PC-3 (cell line): ENCODE measurements around the gene DRGX. TPM values are rescaled to one million over a fixed set of nuclear protein-coding genes. Genes with fewer than 3 reads are reported as not detected.

Experiments used
- ATAC-seq: fragments of 200-7000 bp; cut with Tn5 transposase; 2 replicates; pipeline ENCODE4 v1.9.1; 2020; ENCODE audit warnings: mild to moderate bottlenecking, moderate library complexity
- BruUV-seq: library from RNA; stranded (reverse); fragments of 400-500 nt; replicated peaks from 2 replicates; lab custom pipeline; 2021; lab: Mats Ljungman, UMichigan
- CTCF ChIA-PET: fragments of 300-600 bp; sonication (Branson Sonifier 250); formaldehyde crosslinking; loops from one replicate; lab custom pipeline; 2022; ENCODE audit warnings: antibody characterized with exemption; lab: Charles Lee
- POLR2A ChIA-PET: fragments of 300-600 bp; sonication (Branson Sonifier 250); formaldehyde crosslinking; loops from one replicate; lab custom pipeline; 2022; ENCODE audit warnings: antibody characterized with exemption; ENCODE audit not compliant: unreplicated experiment; lab: Charles Lee
- DNase-seq: peaks from one replicate; pipeline ENCODE4 v3.0.0-alpha.2; 2015
- H2AFZ ChIP-seq: fragments of 300-600 bp; sonication (generic); 2 replicates; pipeline ENCODE4 v1.6.0; 2016; ENCODE audit warnings: antibody characterized with exemption, low read length
- H3F3A ChIP-seq: fragments of 300-600 bp; sonication (generic); one replicate; pipeline ENCODE4 v1.6.0; 2017; ENCODE audit warnings: antibody characterized with exemption, low read length, control low read depth, mild to moderate bottlenecking; ENCODE audit not compliant: unreplicated experiment
- H3K27ac ChIP-seq: fragments of 300-600 bp; sonication (generic); 2 replicates; pipeline ENCODE4 v1.5.1; 2016; ENCODE audit warnings: mild to moderate bottlenecking, low read length
- H3K27me3 ChIP-seq: fragments of 300-600 bp; sonication (generic); 2 replicates; pipeline ENCODE4 v1.6.1; 2016; ENCODE audit warnings: low read length, mixed read lengths
- H3K36me3 ChIP-seq: fragments of 300-600 bp; sonication (generic); 2 replicates; pipeline ENCODE4 v1.6.1; 2016; ENCODE audit warnings: low read depth, mixed run types, low read length, mixed read lengths
- H3K4me1 ChIP-seq: fragments of 300-600 bp; sonication (generic); 2 replicates; pipeline ENCODE4 v1.5.1; 2016; ENCODE audit warnings: low read length; ENCODE audit not compliant: insufficient read depth
- H3K4me2 ChIP-seq: fragments of 300-600 bp; sonication (generic); 2 replicates; pipeline ENCODE4 v1.6.0; 2016; ENCODE audit warnings: low read length
- H3K4me3 ChIP-seq: fragments of 300-600 bp; sonication (generic); 2 replicates; pipeline ENCODE4 v1.5.1; 2016; ENCODE audit warnings: mild to moderate bottlenecking, low read length, mixed read lengths
- H3K79me2 ChIP-seq: fragments of 300-600 bp; sonication (generic); 2 replicates; pipeline ENCODE4 v1.6.1; 2017; ENCODE audit warnings: low read length, mixed read lengths
- H3K9ac ChIP-seq: fragments of 300-600 bp; sonication (generic); 2 replicates; pipeline ENCODE4 v1.6.0; 2016; ENCODE audit warnings: mild to moderate bottlenecking, low read length
- H3K9me2 ChIP-seq: fragments of 300-600 bp; sonication (generic); replicated peaks from 2 replicates; pipeline ENCODE4 v1.6.1; 2016; ENCODE audit warnings: mixed run types, low read length, mixed read lengths
- H3K9me3 ChIP-seq: fragments of 300-600 bp; sonication (generic); 2 replicates; pipeline ENCODE4 v1.6.1; 2016; ENCODE audit warnings: low read length, mixed read lengths
- H4K20me1 ChIP-seq: fragments of 300-600 bp; sonication (generic); 2 replicates; pipeline ENCODE4 v1.6.1; 2016; ENCODE audit warnings: low read length, mixed read lengths
- EZH2 ChIP-seq: fragments of 300-600 bp; sonication (generic); IDR thresholded peaks from one replicate; pipeline ENCODE4 v1.6.1; 2017; ENCODE audit warnings: antibody characterized with exemption, mild to moderate bottlenecking, low read length; ENCODE audit not compliant: unreplicated experiment
- EZH2phosphoT487 ChIP-seq: fragments of 300-600 bp; sonication (generic); IDR thresholded peaks from 2 replicates; pipeline ENCODE4 v1.6.1; 2018; ENCODE audit warnings: mild to moderate bottlenecking, antibody characterized with exemption, low read length, borderline replicate concordance
- intact Hi-C: fragments of 100-400 bp; cut with micrococcal nuclease; formaldehyde crosslinking; loops from 2 replicates; pipeline ENCODE4 v1.9.0; 2023
- total RNA-seq: library from RNA; depleted of rRNA; stranded (reverse); fragments of >200 nt; gene quantifications from 2 replicates; pipeline ENCODE4 v1.2.3, GENCODE V29; 2014
- TF ChIP-seq, protein P1 (sequence below): fragments of 300-600 bp; sonication (generic); conservative IDR thresholded peaks from 2 replicates; pipeline ENCODE4 v1.5.1; 2017; ENCODE audit warnings: antibody characterized with exemption, low read depth, mild to moderate bottlenecking, low read length

Gene DRGX
- total RNA-seq, 1 experiment from 2014 or later, result 0.33 TPM

GRCh38 chr10:49407151-49407550 lies 11.3 kb upstream of the DRGX start:
- Histone ChIP-seq H3K4me1 (no peaks in the 10 kb centered on the region), H3F3A (no peaks in the 10 kb centered on the region), H3K9me2 (no peaks in the 10 kb centered on the region), H3K9me3 (no peaks in the 10 kb centered on the region), H3K79me2 (no peaks in the 10 kb centered on the region), H4K20me1 (no peaks in the 10 kb centered on the region), H2AFZ (no peak overlapping the region), H3K9ac (no peak overlapping the region), H3K4me3 (no peak overlapping the region), H3K36me3 (no peaks in the 10 kb centered on the region), H3K4me2 (no peak overlapping the region), H3K27ac (no peak overlapping the region), H3K27me3 (peaks cover 54% of the 10 kb centered on the region)
- DNase-seq (no peak), ATAC-seq (peak; percentile 3)
- TF ChIP-seq EZH2phosphoT487, result no peak
- intact Hi-C loops, result loop anchor here (1.0 to 5.0 kb wide), 3 partner anchors 105 to 750 kb away; no protein-coding TSS in a partner anchor
- POLR2A ChIA-PET, result interaction anchor here (0.5 kb wide), 1 partner anchor 117 kb away, joined by 4 read pairs; no protein-coding TSS in a partner anchor
- CTCF ChIA-PET, result interaction anchor here (0.6 to 2.5 kb wide), 24 partner anchors 12 to 1019 kb away, joined by 3 to 54 read pairs (median 4); partner anchors contain the start of gene ERCC6
- no TSS peak for BruUV-seq

DNA sequence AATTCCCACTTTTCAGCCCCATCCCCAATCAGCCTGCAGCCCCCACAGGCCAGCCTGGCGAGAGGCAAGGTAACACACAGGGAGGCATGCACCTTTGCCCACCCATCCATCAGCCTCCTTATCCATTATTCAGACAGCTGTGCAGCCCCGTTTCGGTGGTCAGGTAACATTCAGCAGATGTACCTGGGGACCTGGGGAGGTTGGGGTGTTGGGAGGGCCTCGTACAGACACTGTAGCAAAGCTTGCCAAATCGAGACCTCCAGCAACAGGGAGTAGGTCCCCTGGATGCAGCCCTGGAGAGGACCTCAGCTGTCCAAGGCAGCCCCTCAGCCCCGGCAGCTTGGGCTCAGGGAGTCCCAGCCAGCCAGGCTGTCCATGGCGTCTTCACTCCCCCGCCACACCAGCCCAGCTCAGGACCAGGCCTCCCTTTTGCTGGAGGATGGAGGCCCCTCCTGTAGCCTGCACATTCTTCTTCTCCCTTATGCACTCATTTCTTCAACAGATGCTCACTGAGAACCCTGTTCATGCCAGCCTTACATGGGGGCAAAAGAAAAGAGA lies 8.5 kb upstream of the DRGX start:
- intact Hi-C loops, result no loop called here

DNA sequence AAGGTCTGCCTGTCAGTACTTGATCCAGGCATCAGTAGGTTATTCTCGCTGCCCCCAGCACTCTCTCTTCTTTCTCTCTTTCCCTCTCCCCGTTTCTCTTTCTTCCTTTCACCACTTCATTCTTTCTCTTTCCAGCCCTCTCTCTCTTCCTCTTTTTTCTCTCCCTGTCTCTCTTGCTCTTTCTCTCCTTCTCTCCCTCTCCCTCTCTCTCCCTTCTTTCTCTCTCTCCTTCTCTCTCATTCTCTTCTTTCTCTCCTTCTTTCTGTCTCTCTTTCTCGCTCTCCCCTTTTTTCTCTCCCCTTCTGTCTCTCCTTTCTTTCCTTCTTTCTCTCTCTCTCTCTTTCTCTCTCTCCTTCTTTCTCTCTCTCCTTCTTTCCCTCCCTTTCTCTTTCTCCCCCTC lies 7.5 kb upstream of the DRGX start:
- BruUV-seq, result no TSS peak
- Histone ChIP-seq H3K9me3 (no peaks in the 10 kb centered on the region), H4K20me1 (no peaks in the 10 kb centered on the region), H3K79me2 (no peaks in the 10 kb centered on the region), H3K36me3 (no peaks in the 10 kb centered on the region), H3K9ac (no peak overlapping the region), H3K27ac (no peak overlapping the region), H3K4me2 (no peak overlapping the region), H3K4me3 (no peak overlapping the region), H3F3A (no peaks in the 10 kb centered on the region), H3K4me1 (peaks cover 4% of the 10 kb centered on the region; the same call in 1 of the 2 replicates), H3K9me2 (no peaks in the 10 kb centered on the region), H2AFZ (no peak overlapping the region), H3K27me3 (peaks cover 77% of the 10 kb centered on the region)
- DNase-seq (no peak), ATAC-seq (no peak)
- intact Hi-C loops, result no loop called here
- TF ChIP-seq, protein P1, sequence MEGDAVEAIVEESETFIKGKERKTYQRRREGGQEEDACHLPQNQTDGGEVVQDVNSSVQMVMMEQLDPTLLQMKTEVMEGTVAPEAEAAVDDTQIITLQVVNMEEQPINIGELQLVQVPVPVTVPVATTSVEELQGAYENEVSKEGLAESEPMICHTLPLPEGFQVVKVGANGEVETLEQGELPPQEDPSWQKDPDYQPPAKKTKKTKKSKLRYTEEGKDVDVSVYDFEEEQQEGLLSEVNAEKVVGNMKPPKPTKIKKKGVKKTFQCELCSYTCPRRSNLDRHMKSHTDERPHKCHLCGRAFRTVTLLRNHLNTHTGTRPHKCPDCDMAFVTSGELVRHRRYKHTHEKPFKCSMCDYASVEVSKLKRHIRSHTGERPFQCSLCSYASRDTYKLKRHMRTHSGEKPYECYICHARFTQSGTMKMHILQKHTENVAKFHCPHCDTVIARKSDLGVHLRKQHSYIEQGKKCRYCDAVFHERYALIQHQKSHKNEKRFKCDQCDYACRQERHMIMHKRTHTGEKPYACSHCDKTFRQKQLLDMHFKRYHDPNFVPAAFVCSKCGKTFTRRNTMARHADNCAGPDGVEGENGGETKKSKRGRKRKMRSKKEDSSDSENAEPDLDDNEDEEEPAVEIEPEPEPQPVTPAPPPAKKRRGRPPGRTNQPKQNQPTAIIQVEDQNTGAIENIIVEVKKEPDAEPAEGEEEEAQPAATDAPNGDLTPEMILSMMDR, result no peak
- TF ChIP-seq EZH2, result no peak
- TF ChIP-seq EZH2phosphoT487, result no peak
- ChIA-PET CTCF (no interaction called here), POLR2A (interaction anchor here (0.6 kb wide), 1 partner anchor 149 kb away, joined by 4 read pairs; no protein-coding TSS in a partner anchor)

More for the DNA sequence above, 8.5 kb upstream of the DRGX start:
- POLR2A ChIA-PET, result interaction anchor here (0.5 kb wide), 1 partner anchor 15 kb away, joined by 4 read pairs; no protein-coding TSS in a partner anchor
- Histone ChIP-seq H3K9me2 (no peaks in the 10 kb centered on the region), H3K4me1 (no peaks in the 10 kb centered on the region), H3K79me2 (no peaks in the 10 kb centered on the region), H3K9me3 (no peaks in the 10 kb centered on the region), H3K27ac (no peak overlapping the region), H3K4me2 (no peak overlapping the region), H2AFZ (no peak overlapping the region), H3K27me3 (peaks cover 67% of the 10 kb centered on the region), H3K36me3 (no peaks in the 10 kb centered on the region), H3K9ac (no peak overlapping the region), H3F3A (no peaks in the 10 kb centered on the region), H4K20me1 (no peaks in the 10 kb centered on the region), H3K4me3 (no peak overlapping the region)
- no TSS peak for BruUV-seq
- CTCF ChIA-PET, result interaction anchor here (0.7 kb wide), 1 partner anchor 114 kb away, joined by 3 read pairs; no protein-coding TSS in a partner anchor
- DNase-seq, result no peak
- ATAC-seq, result no peak
- TF ChIP-seq EZH2phosphoT487, result no peak
- no peak for TF ChIP-seq EZH2
- TF ChIP-seq, protein P1, result no peak
